ENCODE results near the gene HAUS6. TPM values are rescaled to one million over a fixed set of nuclear protein-coding genes. Genes with fewer than 3 reads are reported as not detected.

HAUS6 gene
- total RNA-seq, 1 experiment from 2014 or later: 14.4 TPM

DNA sequence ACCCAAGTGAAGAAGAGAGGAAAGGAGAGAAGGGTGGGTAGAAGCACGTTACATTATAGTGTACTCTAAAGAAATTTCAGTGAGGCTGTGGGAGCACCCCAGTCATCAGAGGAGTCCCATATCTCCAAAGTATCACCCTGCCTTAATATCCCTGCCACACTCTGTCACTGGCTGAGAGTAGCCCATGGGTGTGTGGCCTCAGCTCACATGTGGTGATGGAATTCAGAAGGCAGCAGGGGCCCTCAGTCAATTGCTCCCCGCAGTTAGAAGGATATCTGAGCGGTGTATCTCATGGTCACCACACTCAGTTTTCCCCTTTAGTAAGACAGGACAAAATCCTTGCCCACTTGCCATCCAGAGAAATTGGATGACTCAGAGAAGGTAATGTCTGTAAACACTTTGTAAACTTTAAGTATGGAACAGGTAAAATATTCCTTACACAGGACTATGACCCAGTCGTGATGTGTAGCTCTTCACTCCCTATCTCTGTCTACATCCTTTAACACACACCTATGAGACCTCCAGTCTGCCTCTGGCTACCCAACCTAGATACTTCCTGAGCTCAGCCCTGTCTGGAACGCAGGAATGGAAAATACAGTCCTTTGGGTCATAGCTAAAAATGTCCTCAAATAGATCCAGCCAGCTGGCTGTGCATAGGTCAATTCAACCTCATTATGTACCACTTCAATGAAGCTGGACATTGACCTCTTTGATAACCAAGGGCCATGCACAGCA, 48.9 kb upstream of the HAUS6 start:
- Histone ChIP-seq H3K9me2 (replicated peaks; ENCODE audit: low read length) (no peaks in the 10 kb centered on the region), H3K79me2 (ENCODE audit: low read length) (no peaks in the 10 kb centered on the region), H3K9ac (ENCODE audit: low read length) (no peak overlapping the region), H3K27ac (ENCODE audit: low read length) (no peak overlapping the region), H4K20me1 (ENCODE audit: low read length) (no peaks in the 10 kb centered on the region), H3K4me1 (ENCODE audit: insufficient read depth, low read length) (peaks cover 7% of the 10 kb centered on the region; the same call in 1 of the 2 replicates), H3K9me3 (ENCODE audit: low read length) (no peaks in the 10 kb centered on the region), H3F3A (ENCODE audit: low read length, unreplicated experiment) (no peaks in the 10 kb centered on the region), H2AFZ (ENCODE audit: low read length) (no peak overlapping the region), H3K27me3 (ENCODE audit: low read length) (no peaks in the 10 kb centered on the region), H3K4me2 (ENCODE audit: low read length) (no peak overlapping the region), H3K36me3 (ENCODE audit: low read depth, low read length) (no peaks in the 10 kb centered on the region), H3K4me3 (ENCODE audit: low read length) (no peak overlapping the region)
- ATAC-seq (peak; percentile 40), DNase-seq (no peak)
- intact Hi-C loops (cut with micrococcal nuclease): no loop called here
- POLR2A ChIA-PET (ENCODE audit: unreplicated experiment): no interaction called here
- no peak for TF ChIP-seq CTCF (conservative IDR thresholded peaks at IDR 0.05; ENCODE audit: low read depth, low read length)
- no peak for TF ChIP-seq EZH2phosphoT487 (IDR thresholded peaks at IDR 0.05; ENCODE audit: borderline replicate concordance, low read length)
- TF ChIP-seq EZH2 (IDR thresholded peaks at IDR 0.05; ENCODE audit: low read length, unreplicated experiment): no peak
- BruUV-seq (replicated peaks): no TSS peak
- CTCF ChIA-PET: no interaction called here

DNA sequence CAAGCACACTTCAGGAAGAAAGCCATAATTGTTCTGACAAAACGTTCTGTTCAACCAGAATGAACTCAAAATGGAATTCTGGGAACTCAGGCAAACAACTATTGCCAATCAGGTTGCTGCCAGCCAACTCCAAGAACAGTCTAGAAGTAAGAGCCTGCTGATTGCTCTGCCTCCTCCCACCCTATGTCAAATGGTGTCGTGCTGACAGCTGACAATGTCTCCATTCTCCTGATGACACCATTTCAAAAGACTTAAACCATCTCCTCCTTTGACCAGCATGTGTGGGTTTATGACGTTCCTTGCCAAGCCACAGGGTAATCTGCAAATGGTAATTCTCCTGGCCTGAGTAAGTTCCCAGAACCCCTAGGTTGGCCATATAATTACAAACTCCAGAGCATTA, 46.5 kb upstream of the HAUS6 start:
- no TSS peak for BruUV-seq (replicated peaks)
- Histone ChIP-seq H3K9me2 (replicated peaks; ENCODE audit: low read length) (no peaks in the 10 kb centered on the region), H3K4me3 (ENCODE audit: low read length) (no peak overlapping the region), H3K27me3 (ENCODE audit: low read length) (no peaks in the 10 kb centered on the region), H3K36me3 (ENCODE audit: low read depth, low read length) (no peaks in the 10 kb centered on the region), H2AFZ (ENCODE audit: low read length) (no peak overlapping the region), H3K4me1 (ENCODE audit: insufficient read depth, low read length) (no peaks in the 10 kb centered on the region), H3K9ac (ENCODE audit: low read length) (no peak overlapping the region), H3F3A (ENCODE audit: low read length, unreplicated experiment) (no peaks in the 10 kb centered on the region), H3K4me2 (ENCODE audit: low read length) (no peak overlapping the region), H3K79me2 (ENCODE audit: low read length) (no peaks in the 10 kb centered on the region), H4K20me1 (ENCODE audit: low read length) (no peaks in the 10 kb centered on the region), H3K9me3 (ENCODE audit: low read length) (no peaks in the 10 kb centered on the region), H3K27ac (ENCODE audit: low read length) (no peak overlapping the region)
- ATAC-seq (no peak), DNase-seq (no peak)
- intact Hi-C loops (cut with micrococcal nuclease): no loop called here
- TF ChIP-seq EZH2 (IDR thresholded peaks at IDR 0.05; ENCODE audit: low read length, unreplicated experiment) (no peak), CTCF (conservative IDR thresholded peaks at IDR 0.05; ENCODE audit: low read depth, low read length) (no peak), EZH2phosphoT487 (IDR thresholded peaks at IDR 0.05; ENCODE audit: borderline replicate concordance, low read length) (no peak)
- ChIA-PET POLR2A (ENCODE audit: unreplicated experiment) (no interaction called here), CTCF (no interaction called here)

- ChIA-PET CTCF (no interaction called here), POLR2A (ENCODE audit: unreplicated experiment) (no interaction called here)
- TF ChIP-seq EZH2phosphoT487 (IDR thresholded peaks at IDR 0.05; ENCODE audit: borderline replicate concordance, low read length) (no peak), CTCF (conservative IDR thresholded peaks at IDR 0.05; ENCODE audit: low read depth, low read length) (no peak)
- H3K9me3 ChIP-seq (ENCODE audit: low read length): no peaks in the 10 kb centered on the region
- H3K4me1 ChIP-seq (ENCODE audit: insufficient read depth, low read length): no peaks in the 10 kb centered on the region
- no peak for DNase-seq
- H3K79me2 ChIP-seq (ENCODE audit: low read length): no peaks in the 10 kb centered on the region
- no TSS peak for BruUV-seq (replicated peaks)
- H3F3A ChIP-seq (ENCODE audit: low read length, unreplicated experiment): no peaks in the 10 kb centered on the region
- H3K36me3 ChIP-seq (ENCODE audit: low read depth, low read length): no peaks in the 10 kb centered on the region
- no peak for ATAC-seq
- H4K20me1 ChIP-seq (ENCODE audit: low read length): no peaks in the 10 kb centered on the region
- no peak overlapping the region for H3K27ac ChIP-seq (ENCODE audit: low read length)
- no peaks in the 10 kb centered on the region for H3K27me3 ChIP-seq (ENCODE audit: low read length)
- H3K9ac ChIP-seq (ENCODE audit: low read length): no peak overlapping the region
- H3K9me2 ChIP-seq (replicated peaks; ENCODE audit: low read length): no peaks in the 10 kb centered on the region
- H3K4me3 ChIP-seq (ENCODE audit: low read length): no peak overlapping the region
- H2AFZ ChIP-seq (ENCODE audit: low read length): no peak overlapping the region
- H3K4me2 ChIP-seq (ENCODE audit: low read length): no peak overlapping the region
- intact Hi-C loops (cut with micrococcal nuclease): no loop called here
Observed at GRCh38 chr9:19148187-19148586, 45.5 kb upstream of the HAUS6 start.

Measured in PC-3 (cell line).